ENCODE data around the gene TULP4. TPM values are rescaled to one million over a fixed set of nuclear protein-coding genes. Genes with fewer than 3 reads are reported as not detected.
"Not testable (repeated sequence)": the region's sequence is repeated elsewhere in the genome, so short reads cannot be mapped to it uniquely, and the experiment has no call there.

The TULP4 gene
- total RNA-seq, 2 donors from 2014 or later = 66.3 to 71.9 TPM

DNA sequence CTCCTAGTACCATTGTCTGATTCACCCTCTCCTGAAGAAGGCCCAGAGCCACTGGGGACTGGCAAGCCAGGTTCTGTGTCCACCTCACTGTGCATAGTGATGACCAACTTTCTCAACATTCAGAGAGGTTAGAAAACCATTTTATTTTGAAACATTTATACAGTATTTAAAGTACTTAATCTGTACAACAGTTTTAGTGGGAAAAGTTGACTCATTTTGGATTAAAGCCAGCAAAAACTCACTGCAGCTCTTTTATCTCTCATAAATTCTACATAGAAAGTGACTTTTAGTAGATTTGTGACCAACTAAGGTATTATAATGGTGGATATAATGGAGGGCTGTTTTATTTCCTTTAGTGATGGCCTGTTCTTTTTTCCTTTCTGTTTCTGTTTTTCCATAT, 9.7 kb downstream of the TULP4 start:
- DNase-seq (ENCODE audit: low spot score) = no peak
- intact Hi-C loops (cut with DNase I) = no loop called here

DNA sequence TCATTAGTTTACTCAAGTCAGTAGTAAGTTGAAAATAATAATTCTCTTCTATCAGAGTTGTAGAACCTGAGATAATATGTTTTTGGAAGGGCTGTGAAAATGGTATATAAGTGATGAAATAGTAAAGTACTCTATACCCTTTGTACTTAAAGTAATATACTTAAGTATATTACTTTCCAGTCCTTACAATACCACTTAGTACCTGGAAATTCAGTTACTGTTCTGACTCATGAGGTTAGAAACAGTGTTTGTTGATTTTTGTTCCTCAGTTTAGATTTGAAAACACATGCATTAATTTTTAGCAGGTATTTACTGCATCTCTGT, 10.1 kb downstream of the TULP4 start:
- intact Hi-C loops (cut with DNase I) = no loop called here
- no peak for DNase-seq (ENCODE audit: low spot score)

GRCh38 chr6:158322724-158323560, 10.7 kb downstream of the TULP4 start:
- intact Hi-C loops (cut with DNase I) = no loop called here
- no peak for DNase-seq (ENCODE audit: low spot score)

- intact Hi-C loops (cut with DNase I) = no loop called here
- DNase-seq (ENCODE audit: low spot score) = no peak
These were observed 11.3 kb downstream of the TULP4 start for GRCh38 chr6:158323561-158323958.

GRCh38 chr6:158324136-158324535, 11.9 kb downstream of the TULP4 start:
- intact Hi-C loops (cut with DNase I) = no loop called here
- DNase-seq (ENCODE audit: low spot score) = no peak

GRCh38 chr6:158327211-158327610, 14.9 kb downstream of the TULP4 start:
- intact Hi-C loops (cut with DNase I) = no loop called here
- DNase-seq (ENCODE audit: low spot score) = no peak

DNA sequence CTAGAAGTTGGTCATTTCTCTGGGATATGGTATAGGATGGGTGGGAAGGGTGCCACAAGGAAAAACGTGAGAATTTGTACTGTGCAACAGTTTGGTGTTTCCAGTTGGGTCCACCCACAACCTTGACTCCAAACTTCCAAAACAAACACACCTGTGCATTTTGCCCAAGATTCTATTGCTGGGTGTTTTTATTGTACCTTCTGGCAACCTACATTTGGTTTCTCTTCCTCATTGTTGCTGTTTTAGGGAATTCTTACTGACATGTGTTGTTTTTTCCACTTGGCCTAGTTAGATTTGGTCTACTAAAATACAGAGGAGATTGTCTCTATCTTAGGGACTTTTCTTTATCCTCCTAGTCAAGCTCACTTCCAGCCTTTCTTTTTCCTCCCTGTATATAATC, 16.7 kb downstream of the TULP4 start:
- no peak for DNase-seq (ENCODE audit: low spot score)

GRCh38 chr6:158329531-158329930, 17.3 kb downstream of the TULP4 start:
- intact Hi-C loops (cut with DNase I) = no loop called here
- DNase-seq (ENCODE audit: low spot score) = no peak

More for the DNA sequence above, 16.7 kb downstream of the TULP4 start:
- intact Hi-C loops (cut with DNase I) = no loop called here

- intact Hi-C loops (cut with DNase I) = no loop called here
- DNase-seq (ENCODE audit: low spot score) = no peak
These were observed 17.8 kb downstream of the TULP4 start for GRCh38 chr6:158330016-158330415.

GRCh38 chr6:158332237-158332636, 20.0 kb downstream of the TULP4 start:
- DNase-seq (ENCODE audit: low spot score) = no peak
- intact Hi-C loops (cut with DNase I) = no loop called here

- intact Hi-C loops (cut with DNase I) = no loop called here
- no peak for DNase-seq (ENCODE audit: low spot score)
These were observed 20.8 kb downstream of the TULP4 start for GRCh38 chr6:158333094-158333493.

DNA sequence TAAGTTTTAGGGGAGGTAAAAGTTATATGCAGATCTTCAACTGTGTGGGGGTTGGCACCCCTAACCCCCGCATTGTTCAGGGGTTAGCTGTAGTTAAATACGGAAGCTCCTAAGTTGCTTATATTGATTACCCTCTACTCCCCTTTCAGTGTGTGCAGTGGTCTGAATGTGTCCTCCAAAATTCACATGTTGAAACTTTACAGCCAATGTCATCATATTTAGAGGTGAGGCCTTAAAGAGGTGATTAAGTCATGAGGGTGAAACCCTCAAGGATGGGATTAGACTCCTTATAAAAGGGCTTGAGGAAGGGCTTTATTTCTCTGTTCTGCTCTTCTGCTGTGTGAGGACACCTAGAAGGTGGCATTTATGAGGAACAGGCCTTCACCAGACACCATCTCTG, 22.3 kb downstream of the TULP4 start:
- no peak for DNase-seq (ENCODE audit: low spot score)
- intact Hi-C loops (cut with DNase I) = no loop called here

DNA sequence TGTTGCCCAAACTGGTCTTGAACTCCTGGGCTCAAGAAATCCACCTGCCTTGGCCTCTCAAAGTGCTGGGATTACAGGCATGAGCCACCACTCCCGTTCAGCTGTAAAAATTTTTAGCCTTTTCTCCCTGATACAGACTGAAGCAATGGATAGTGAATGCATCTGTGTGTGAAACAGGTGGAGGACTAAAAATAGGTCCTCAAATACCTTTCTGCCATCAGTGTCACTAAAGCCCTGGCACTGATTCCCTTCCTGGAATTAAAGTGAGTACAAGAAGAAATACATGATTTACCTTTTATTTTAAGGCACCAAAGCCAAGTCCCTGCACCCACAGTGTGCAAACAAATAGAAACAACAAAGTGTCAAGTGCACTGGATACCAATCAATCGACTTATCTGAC, 25.1 kb downstream of the TULP4 start:
- no peak for DNase-seq (ENCODE audit: low spot score)
- intact Hi-C loops (cut with DNase I) = no loop called here

DNA sequence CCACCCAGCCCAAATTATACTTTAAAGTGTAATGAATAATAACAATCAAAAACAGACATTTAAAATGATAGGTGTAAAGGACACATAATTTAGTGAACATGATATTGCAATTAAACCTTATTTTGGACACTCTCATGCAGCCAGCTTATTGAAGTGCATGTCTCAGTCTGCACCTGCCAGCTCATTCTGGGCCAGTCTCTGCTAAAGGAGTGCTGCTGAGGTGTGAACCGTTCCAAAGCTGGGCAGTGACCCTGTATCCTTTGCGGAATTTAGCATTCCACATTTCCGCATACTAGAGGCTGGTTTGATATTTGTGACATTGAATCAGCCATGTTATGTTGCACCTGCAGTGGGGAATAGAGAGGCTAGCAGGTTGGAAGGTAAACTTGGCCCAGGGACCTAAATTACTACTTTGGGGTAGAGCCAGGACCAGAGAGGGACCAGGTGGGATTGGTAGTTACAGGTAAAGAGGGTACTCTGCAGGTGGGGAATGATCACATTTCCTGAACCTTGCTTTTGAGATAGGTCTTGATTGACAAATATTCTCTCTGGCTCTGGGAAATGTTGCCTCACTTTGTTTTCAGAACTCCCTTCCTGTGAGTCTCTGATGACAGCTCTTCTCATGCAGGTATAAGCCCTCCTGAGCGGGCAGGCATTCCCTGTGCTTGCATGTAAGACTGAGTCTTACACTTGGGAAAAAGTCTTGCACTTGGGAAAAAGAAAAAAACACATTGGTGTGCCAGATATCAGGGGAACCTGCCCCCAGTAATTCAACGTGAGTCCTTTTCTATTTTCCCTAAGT, 26.2 kb downstream of the TULP4 start:
- intact Hi-C loops (cut with DNase I) = no loop called here
- no peak for DNase-seq (ENCODE audit: low spot score)

- DNase-seq (ENCODE audit: low spot score); intact Hi-C loops (cut with DNase I): not testable (repeated sequence)
These were observed 26.9 kb downstream of the TULP4 start for GRCh38 chr6:158339197-158339596.

GRCh38 chr6:158340252-158340651, 28.0 kb downstream of the TULP4 start:
- DNase-seq (ENCODE audit: low spot score) = no peak
- intact Hi-C loops (cut with DNase I) = no loop called here

GRCh38 chr6:158344534-158344933, 32.3 kb downstream of the TULP4 start:
- intact Hi-C loops (cut with DNase I) = no loop called here

GRCh38 chr6:158345444-158345843, 33.2 kb downstream of the TULP4 start:
- intact Hi-C loops (cut with DNase I); DNase-seq (ENCODE audit: low spot score): not testable (repeated sequence)

More at GRCh38 chr6:158344534-158344933, 32.3 kb downstream of the TULP4 start:
- no peak for DNase-seq (ENCODE audit: low spot score)

GRCh38 chr6:158347335-158347734, 35.1 kb downstream of the TULP4 start:
- intact Hi-C loops (cut with DNase I) = no loop called here

GRCh38 chr6:158348737-158349504, 36.7 kb downstream of the TULP4 start:
- DNase-seq (ENCODE audit: low spot score); intact Hi-C loops (cut with DNase I): not testable (repeated sequence)

More at GRCh38 chr6:158347335-158347734, 35.1 kb downstream of the TULP4 start:
- no peak for DNase-seq (ENCODE audit: low spot score)

Measured in posterior vena cava (tissue), 2 donors.